B cell (primary cell): Measurements from ENCODE around the gene EYA3. TPM values are rescaled to one million over a fixed set of nuclear protein-coding genes. Genes with fewer than 3 reads are reported as not detected.

ENCODE experiments used
- ATAC-seq: fragments of 200-7000 bp; cut with Tn5 transposase; one replicate; pipeline ENCODE4 v1.10.0; 2021; ENCODE audit warnings: low read depth, mild to moderate bottlenecking, moderate number of reproducible peaks, moderate library complexity
- CTCF ChIA-PET: fragments of 350-600 bp; sonication (Branson Sonifier 250); formaldehyde crosslinking; loops from one replicate; lab custom pipeline; 2021; ENCODE audit warnings: antibody characterized with exemption, inconsistent platforms; lab: Charles Lee
- POLR2A ChIA-PET: fragments of 350-600 bp; sonication (Branson Sonifier 250); formaldehyde crosslinking; loops from one replicate; lab custom pipeline; 2021; ENCODE audit warnings: antibody characterized with exemption; lab: Charles Lee
- DNase-seq: peaks from one replicate; pipeline ENCODE4 v3.0.0; 2013
- H2AFZ ChIP-seq: 2 replicates; pipeline ENCODE4 v1.6.1; 2012; ENCODE audit warnings: mild to moderate bottlenecking, low read depth, low read length; ENCODE audit not compliant: insufficient read depth, poor library complexity, severe bottlenecking
- H3K27ac ChIP-seq, 2 donors: 1 replicate in 1 of 2; 2 replicates in 1 of 2; pipeline ENCODE4 v1.5.1; 2012 to 2013; ENCODE audit warnings: low read length in 2 of 2, mild to moderate bottlenecking in 2 of 2, moderate library complexity in 1 of 2
- H3K27me3 ChIP-seq, 4 experiments: fragments of 200-600 bp in 1 of 4; sonication (generic) in 1 of 4; replicated peaks in 1 of 4; 1 replicate in 2 of 4; 2 replicates in 2 of 4; pipeline versions ENCODE4 v1.6.1 to v1.7.0; 2013 to 2016; ENCODE audit warnings: low read length in 3 of 4, mild to moderate bottlenecking in 2 of 4, mixed read lengths in 1 of 4, moderate library complexity in 1 of 4; ENCODE audit not compliant: insufficient read depth in 4 of 4, control insufficient read depth in 3 of 4; ENCODE audit errors: control extremely low read depth in 1 of 4
- H3K36me3 ChIP-seq, 2 experiments: replicated peaks in 1 of 2; 1 replicate in 1 of 2; 2 replicates in 1 of 2; pipeline versions ENCODE4 v1.6.1 to v1.7.1; 2013; ENCODE audit warnings: low read length in 1 of 2; ENCODE audit not compliant: insufficient read depth in 2 of 2, control insufficient read depth in 1 of 2; ENCODE audit errors: control extremely low read depth in 1 of 2, extremely low read depth in 1 of 2
- H3K4me1 ChIP-seq, 2 donors: fragments of 200-600 bp in 1 of 2; sonication (generic) in 1 of 2; 1 replicate in 1 of 2; 2 replicates in 1 of 2; pipeline versions ENCODE4 v1.5.1 to v1.6.1; 2013 to 2017; ENCODE audit warnings: low read length in 2 of 2; ENCODE audit not compliant: control insufficient read depth in 2 of 2, insufficient read depth in 2 of 2
- H3K4me2 ChIP-seq: replicated peaks from 2 replicates; pipeline ENCODE3; 2012; ENCODE audit warnings: mild to moderate bottlenecking, low read depth, low read length; ENCODE audit not compliant: poor library complexity, severe bottlenecking
- H3K4me3 ChIP-seq, 5 experiments: fragments of 200-600 bp in 1 of 5; sonication (generic) in 1 of 5; 1 replicate in 3 of 5; 2 replicates in 2 of 5; pipeline versions ENCODE4 v1.5.1 to v1.7.0; 2011 to 2016; ENCODE audit warnings: low read length in 4 of 5, mild to moderate bottlenecking in 4 of 5, low read depth in 2 of 5, control low read depth in 1 of 5, moderate library complexity in 1 of 5; ENCODE audit not compliant: insufficient read depth in 1 of 5; ENCODE audit errors: control extremely low read depth in 1 of 5, extremely low read depth in 1 of 5
- H3K79me2 ChIP-seq: fragments of 200-600 bp; sonication (generic); one replicate; pipeline ENCODE4 v1.6.0; 2016; ENCODE audit warnings: low read length; ENCODE audit not compliant: control insufficient read depth, insufficient read depth
- H3K9ac ChIP-seq: fragments of 200-600 bp; sonication (generic); 2 replicates; pipeline ENCODE4 v1.6.1; 2017; ENCODE audit warnings: mild to moderate bottlenecking, low read length, moderate library complexity
- H3K9me3 ChIP-seq, 3 donors: one replicate each; pipeline versions ENCODE4 v1.6.1 to v1.7.1; 2013; ENCODE audit warnings: low read length in 2 of 3; ENCODE audit not compliant: control insufficient read depth in 2 of 3, insufficient read depth in 1 of 3; ENCODE audit errors: control extremely low read depth in 1 of 3
- H4K20me1 ChIP-seq: 2 replicates; pipeline ENCODE4 v1.6.0; 2012; ENCODE audit warnings: mild to moderate bottlenecking, low read length; ENCODE audit not compliant: insufficient read depth, control insufficient read depth, poor library complexity, severe bottlenecking
- H3K27ac Mint-ChIP-seq: one replicate; pipeline ENCODE4 v1.8.0; 2021; ENCODE audit warnings: mixed read lengths
- H3K27me3 Mint-ChIP-seq: one replicate; pipeline ENCODE4 v1.8.0; 2021; ENCODE audit warnings: mixed read lengths
- H3K4me1 Mint-ChIP-seq: one replicate; pipeline ENCODE4 v1.8.0; 2021; ENCODE audit warnings: mixed read lengths
- H3K4me3 Mint-ChIP-seq: one replicate; pipeline ENCODE4 v1.8.0; 2021; ENCODE audit warnings: mixed read lengths
- H3K9me3 Mint-ChIP-seq: one replicate; pipeline ENCODE4 v1.8.0; 2022; ENCODE audit warnings: mixed read lengths; ENCODE audit not compliant: insufficient read depth
- EZH2 ChIP-seq: IDR thresholded peaks from 2 replicates; pipeline ENCODE4 v1.6.1; 2012; ENCODE audit warnings: borderline replicate concordance, low read depth, mild to moderate bottlenecking, moderate library complexity, low read length; ENCODE audit not compliant: insufficient read depth, poor library complexity, severe bottlenecking
- WGBS: methylation state at CpG from one replicate; pipeline ENCODE4 v1.1.5; 2013; ENCODE audit warnings: missing lambda C conversion rate; ENCODE audit not compliant: insufficient coverage; 5-methylcytosine and 5-hydroxymethylcytosine counted together
- intact Hi-C: fragments of 100-400 bp; cut with micrococcal nuclease; formaldehyde crosslinking; loops from one replicate; pipeline ENCODE4 v1.10.0; 2022
- polyA plus RNA-seq: library from polyadenylated mRNA; depleted of rRNA; stranded (reverse); fragments of >200 nt; gene quantifications from 2 replicates; pipeline ENCODE4 v1.2.3, GENCODE V29; 2012
- total RNA-seq, 2 donors: library from RNA; stranded (reverse); fragments of 120-200 nt in 1 of 2; gene quantifications; 1 replicate in 1 of 2; 2 replicates in 1 of 2; pipeline versions ENCODE4 v1.2.3 to v1.2.4, GENCODE V29; 2013 to 2022
- TF ChIP-seq, protein P1 (sequence below): fragments of 200-600 bp; IDR thresholded peaks from one replicate; pipeline ENCODE4 v1.8.0; 2022; ENCODE audit warnings: antibody characterized with exemption, mild to moderate bottlenecking

Gene EYA3
- total and polyA plus RNA-seq, 2 donors (not counting 1 experiment from before 2014, with no cell fraction given), result 14.1 to 31.3 TPM

DNA sequence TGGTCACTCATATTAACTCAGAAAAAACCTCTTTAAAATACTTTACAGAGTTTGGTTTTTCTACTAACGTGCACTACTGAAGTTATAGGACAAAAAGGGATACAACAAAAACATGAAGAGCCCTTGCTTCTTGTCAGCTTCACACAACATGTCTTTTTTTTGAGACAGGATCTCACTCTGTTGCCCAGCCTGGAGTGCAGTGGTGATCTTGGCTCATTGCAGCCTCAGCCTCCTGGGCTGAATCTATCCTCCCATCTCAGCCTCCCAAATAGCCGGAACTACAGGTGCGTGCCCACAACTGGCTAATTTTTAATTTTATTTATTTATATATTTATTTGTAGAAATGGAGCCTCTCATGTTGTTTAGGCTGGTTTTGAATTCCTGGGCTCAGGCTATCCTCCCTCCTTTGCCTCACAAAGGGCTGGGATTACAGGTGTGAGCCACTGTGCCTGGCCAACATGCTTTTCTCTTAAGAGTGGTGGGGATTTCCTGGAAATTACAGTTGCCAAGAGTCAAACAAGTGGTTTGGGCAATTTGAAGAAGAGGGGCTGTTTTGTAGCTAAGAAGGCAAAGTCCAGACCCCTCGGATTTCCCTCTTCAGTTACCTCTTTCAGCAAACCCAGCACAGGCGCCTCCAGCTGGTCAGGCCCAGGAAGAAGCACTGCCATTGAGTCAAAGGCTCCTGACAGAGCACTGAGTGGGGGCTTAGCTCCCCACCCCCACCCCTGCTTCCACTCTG, 160.0 kb downstream of the EYA3 start:
- no peak for DNase-seq
- 86% methylated on average over 2 of the region's 5 CpGs for WGBS
- H3K4me3 ChIP-seq, result no peak overlapping the region
- ChIA-PET POLR2A (no interaction called here), CTCF (interaction anchor here (1.3 kb wide), 1 partner anchor 24 kb away, joined by 4 read pairs; no protein-coding TSS in a partner anchor)
- no peak overlapping the region for H3K4me2 ChIP-seq
- no peaks in the 10 kb centered on the region for H3K9me3 Mint-ChIP-seq
- H3K27me3 Mint-ChIP-seq, result peaks cover 4% of the 10 kb centered on the region
- no peaks in the 10 kb centered on the region for H3K79me2 ChIP-seq
- H3K4me1 ChIP-seq, result peaks cover 0 to 5% of the 10 kb centered on the region in 2 donors
- no peaks in the 10 kb centered on the region for H3K36me3 ChIP-seq
- H3K27ac ChIP-seq, result no peak overlapping the region
- H3K27me3 ChIP-seq, result no peaks in the 10 kb centered on the region
- peaks cover 10% of the 10 kb centered on the region for H3K4me1 Mint-ChIP-seq
- intact Hi-C loops, result no loop called here
- no peak overlapping the region for H3K27ac Mint-ChIP-seq
- no peak for ATAC-seq
- peaks cover 0 to 4% (median 0%) of the 10 kb centered on the region in 3 donors for H3K9me3 ChIP-seq
- H3K9ac ChIP-seq, result no peak overlapping the region
- no peak overlapping the region for H2AFZ ChIP-seq
- no peak overlapping the region for H3K4me3 Mint-ChIP-seq
- TF ChIP-seq EZH2, result no peak
- TF ChIP-seq, protein P1, sequence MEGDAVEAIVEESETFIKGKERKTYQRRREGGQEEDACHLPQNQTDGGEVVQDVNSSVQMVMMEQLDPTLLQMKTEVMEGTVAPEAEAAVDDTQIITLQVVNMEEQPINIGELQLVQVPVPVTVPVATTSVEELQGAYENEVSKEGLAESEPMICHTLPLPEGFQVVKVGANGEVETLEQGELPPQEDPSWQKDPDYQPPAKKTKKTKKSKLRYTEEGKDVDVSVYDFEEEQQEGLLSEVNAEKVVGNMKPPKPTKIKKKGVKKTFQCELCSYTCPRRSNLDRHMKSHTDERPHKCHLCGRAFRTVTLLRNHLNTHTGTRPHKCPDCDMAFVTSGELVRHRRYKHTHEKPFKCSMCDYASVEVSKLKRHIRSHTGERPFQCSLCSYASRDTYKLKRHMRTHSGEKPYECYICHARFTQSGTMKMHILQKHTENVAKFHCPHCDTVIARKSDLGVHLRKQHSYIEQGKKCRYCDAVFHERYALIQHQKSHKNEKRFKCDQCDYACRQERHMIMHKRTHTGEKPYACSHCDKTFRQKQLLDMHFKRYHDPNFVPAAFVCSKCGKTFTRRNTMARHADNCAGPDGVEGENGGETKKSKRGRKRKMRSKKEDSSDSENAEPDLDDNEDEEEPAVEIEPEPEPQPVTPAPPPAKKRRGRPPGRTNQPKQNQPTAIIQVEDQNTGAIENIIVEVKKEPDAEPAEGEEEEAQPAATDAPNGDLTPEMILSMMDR, result no peak
- H4K20me1 ChIP-seq, result no peaks in the 10 kb centered on the region

DNA sequence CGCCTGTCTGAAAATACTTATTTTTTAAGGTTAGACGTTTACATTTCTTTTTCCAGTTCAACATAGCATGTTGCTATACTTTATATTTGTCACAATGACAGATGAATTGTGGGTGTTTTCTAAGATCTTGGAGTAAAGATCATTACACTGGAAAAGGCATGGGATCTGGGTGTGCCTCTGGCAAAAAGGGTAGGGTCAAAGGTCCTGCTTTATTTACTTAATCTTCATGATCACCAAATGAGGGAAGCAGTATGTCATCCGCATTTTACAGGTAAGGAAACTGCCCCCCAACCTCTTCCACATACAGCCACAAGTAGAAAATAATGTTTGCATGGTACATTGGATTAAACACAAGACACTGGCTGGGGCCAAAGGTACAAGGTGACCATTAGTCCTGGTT, 166.1 kb downstream of the EYA3 start:
- DNase-seq (no peak), ATAC-seq (no peak)
- H3K27ac ChIP-seq, result no peak overlapping the region
- TF ChIP-seq EZH2, result no peak
- TF ChIP-seq, protein P1, result no peak
- WGBS, result 83% methylated on average over 1 of the region's 3 CpGs
- H3K4me3 ChIP-seq, result no peak overlapping the region
- CTCF ChIA-PET, result no interaction called here
- H3K79me2 ChIP-seq, result no peaks in the 10 kb centered on the region
- H3K9me3 ChIP-seq, result peaks cover 0 to 2% (median 0%) of the 10 kb centered on the region in 3 donors
- no peaks in the 10 kb centered on the region for H3K4me1 ChIP-seq
- Mint-ChIP-seq H3K27me3 (peaks cover 12% of the 10 kb centered on the region), H3K9me3 (no peaks in the 10 kb centered on the region), H3K4me3 (no peak overlapping the region), H3K27ac (no peak overlapping the region), H3K4me1 (no peaks in the 10 kb centered on the region)
- H4K20me1 ChIP-seq, result no peaks in the 10 kb centered on the region
- no peak overlapping the region for H3K9ac ChIP-seq
- H3K4me2 ChIP-seq, result no peak overlapping the region
- intact Hi-C loops, result no loop called here
- POLR2A ChIA-PET, result no interaction called here
- no peaks in the 10 kb centered on the region for H3K27me3 ChIP-seq
- no peaks in the 10 kb centered on the region for H3K36me3 ChIP-seq
- H2AFZ ChIP-seq, result no peak overlapping the region
